ENCODE measurements around the gene SUPT6H. TPM values are rescaled to one million over a fixed set of nuclear protein-coding genes. Genes with fewer than 3 reads are reported as not detected.
A peak's percentile ranks its signal among the peaks of the same experiment; 100 is the strongest.
"Not testable (repeated sequence)": the region's sequence is repeated elsewhere in the genome, so short reads cannot be mapped to it uniquely, and the experiment has no call there.

SUPT6H gene
- total RNA-seq, 1 experiment from 2014 or later: 52.7 TPM

DNA sequence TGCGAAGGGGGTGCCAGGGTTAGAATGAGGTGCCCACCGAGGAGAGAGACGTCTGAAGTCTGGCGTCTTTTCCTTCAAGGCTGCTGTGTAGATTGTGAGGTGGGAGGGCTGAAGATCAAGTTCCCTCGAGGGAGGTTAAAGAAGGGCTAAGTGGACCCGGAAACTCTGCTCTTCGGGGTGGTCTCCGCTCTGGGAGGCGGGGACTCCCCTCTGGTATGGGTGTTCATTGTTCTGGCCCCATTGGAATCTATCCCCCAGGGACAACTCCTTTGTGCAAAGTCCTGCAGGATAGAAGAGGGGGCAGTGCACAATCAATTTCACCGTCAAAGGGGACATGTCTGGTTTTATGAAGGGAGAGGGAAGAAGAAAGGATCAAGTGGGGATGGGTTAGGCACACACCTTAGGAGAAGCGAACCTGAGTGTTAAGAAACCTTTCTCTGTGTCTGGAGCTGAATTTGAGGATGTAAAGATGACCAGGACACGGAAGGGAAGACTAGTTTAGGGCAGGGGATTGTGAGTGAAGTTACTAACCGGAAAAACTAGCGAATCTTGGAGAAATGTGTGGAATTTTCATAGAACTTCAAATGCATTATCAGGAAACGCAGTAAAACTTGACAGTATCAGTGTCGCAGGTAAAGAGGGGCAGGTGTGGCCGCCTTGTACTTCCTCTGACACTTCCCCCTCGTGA is 56.5 kb downstream of the SUPT6H start:
- DNase-seq (ENCODE audit: low spot score): no peak

GRCh38 chr17:28719021-28719433 is 57.0 kb downstream of the SUPT6H start:
- no peak for DNase-seq (ENCODE audit: low spot score)

GRCh38 chr17:28720247-28720996 is 58.4 kb downstream of the SUPT6H start:
- peak; percentile 42 for DNase-seq (ENCODE audit: low spot score)

DNA sequence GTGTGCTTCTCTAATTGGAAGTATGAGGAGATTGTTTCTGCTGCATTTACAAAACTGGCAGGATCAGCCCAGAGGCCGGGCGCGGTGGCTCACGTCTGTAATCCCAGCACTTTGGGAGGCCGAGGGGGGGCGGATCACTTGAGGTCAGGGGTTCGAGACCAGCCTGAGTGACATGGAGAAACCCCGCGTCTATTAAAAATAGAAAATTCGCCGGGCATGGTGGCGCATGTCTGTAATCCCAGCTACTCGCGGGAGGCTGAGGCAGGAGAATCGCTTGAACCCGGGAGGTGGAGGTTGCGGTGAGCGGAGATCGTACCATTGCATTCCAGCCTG is 59.0 kb downstream of the SUPT6H start:
- not testable (repeated sequence) for DNase-seq (ENCODE audit: low spot score)

DNA sequence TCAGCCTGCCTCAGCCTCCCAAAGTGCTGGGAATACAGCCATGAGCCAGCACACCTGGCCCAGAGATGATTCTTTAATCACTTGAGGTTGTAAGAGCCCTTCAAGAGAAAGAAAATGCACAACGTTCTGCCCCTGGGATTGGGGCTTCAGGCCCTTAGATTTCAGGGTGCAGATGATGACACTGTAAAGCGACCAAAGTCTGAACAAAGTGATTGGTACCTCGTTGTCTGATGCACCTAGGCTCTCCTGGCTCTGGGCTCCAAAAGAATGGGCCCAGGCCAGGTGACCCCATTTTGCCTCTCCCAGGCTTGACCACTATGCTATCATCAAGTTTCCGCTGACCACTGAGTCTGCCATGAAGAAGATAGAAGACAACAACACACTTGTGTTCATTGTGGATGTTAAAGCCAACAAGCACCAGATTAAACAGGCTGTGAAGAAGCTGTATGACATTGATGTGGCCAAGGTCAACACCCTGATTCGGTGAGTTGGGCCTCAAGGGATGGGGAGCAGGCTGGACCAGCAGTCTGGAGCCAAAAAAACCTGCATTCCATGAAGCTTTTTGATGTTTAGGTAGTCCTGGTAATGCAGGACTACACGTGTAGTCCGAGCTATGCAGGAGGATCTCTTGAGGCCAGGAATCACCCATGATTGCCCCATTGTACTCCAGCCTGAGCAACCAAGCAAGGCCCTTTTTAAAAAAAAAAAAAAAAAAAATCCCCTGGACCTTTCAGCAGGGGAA is 60.6 kb downstream of the SUPT6H start:
- no peak for DNase-seq (ENCODE audit: low spot score)

DNA sequence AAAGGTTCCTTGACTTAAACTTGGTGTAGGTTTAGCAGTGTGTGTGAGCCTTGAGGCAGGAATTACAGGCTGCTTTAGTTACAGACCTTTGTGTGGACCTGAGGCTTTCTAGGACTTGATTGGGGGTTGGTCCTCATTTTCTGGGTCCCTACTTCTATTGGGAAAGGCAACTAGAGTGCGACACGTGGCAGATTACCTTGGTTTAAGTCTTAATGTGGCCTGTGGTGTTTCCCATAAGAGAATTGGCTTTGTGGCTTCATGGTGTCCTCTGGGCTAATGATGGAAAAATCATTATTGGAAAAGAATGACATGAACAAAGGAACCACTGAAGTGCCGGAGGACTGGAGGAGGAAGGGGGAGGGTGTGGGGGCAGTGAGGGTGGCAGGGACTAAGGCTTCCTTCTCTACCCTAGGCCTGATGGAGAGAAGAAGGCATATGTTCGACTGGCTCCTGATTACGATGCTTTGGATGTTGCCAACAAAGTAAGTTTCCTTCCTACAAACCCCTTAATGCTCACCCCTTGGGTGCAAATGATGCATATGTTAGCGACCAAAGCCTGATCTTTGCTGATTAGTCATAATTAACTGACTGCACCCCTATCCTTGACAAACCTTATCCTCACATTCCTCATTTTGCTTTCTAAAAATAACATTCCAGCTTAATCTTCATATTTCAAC is 61.3 kb downstream of the SUPT6H start:
- DNase-seq (ENCODE audit: low spot score): no peak

DNA sequence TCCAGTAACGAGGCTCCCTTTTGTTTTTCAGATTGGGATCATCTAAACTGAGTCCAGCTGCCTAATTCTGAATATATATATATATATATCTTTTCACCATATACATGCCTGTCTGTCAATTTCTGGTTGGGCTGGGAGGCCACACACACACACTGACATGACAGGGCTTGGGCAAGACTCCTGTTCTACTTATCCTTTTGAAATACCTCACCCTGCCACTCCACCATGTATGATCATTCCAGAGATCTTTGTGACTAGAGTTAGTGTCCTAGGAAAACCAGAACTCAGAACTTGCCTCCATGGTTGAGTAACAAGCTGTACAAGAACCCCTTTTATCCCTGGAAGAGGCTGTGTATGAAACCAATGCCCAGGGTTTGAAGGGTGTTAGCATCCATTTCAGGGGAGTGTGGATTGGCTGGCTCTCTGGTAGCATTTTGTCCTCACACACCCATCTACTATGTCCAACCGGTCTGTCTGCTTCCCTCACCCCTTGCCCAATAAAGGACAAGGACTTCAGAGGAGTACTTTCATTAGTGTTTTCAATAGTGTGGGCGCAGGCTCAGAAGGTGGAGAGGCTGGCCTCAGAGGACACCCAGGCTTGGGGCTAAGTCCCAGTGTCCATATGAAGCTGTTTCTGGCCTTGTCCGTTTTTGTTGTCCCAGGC is 62.0 kb downstream of the SUPT6H start:
- DNase-seq (ENCODE audit: low spot score): not testable (repeated sequence)

- DNase-seq (ENCODE audit: low spot score): no peak
Observed at GRCh38 chr17:28724500-28725165, 62.6 kb downstream of the SUPT6H start.

DNA sequence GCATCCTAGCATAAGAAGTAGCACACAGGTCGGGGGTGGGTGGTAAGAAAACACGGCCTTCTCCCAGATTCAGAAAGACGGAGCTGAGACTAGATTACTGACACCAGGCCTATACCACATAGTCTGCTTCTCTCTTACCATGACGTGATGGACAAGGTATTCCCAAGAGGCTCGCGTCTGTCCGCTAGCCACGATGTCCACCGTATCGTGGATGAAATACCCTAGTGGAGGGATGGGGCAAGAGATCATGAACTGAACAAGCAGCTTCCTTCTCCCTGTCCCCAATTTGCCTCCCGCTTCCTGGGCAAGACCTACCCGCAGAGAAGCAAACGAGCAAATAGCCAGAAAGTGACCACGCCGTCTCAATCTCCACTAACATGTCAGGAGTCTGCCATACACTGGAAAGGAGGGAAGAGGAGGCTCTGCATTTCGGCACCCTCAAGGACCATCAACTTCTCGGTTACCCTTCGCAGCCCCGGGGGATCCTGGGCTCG is 63.2 kb downstream of the SUPT6H start:
- DNase-seq (ENCODE audit: low spot score): peak; percentile 46

DNA sequence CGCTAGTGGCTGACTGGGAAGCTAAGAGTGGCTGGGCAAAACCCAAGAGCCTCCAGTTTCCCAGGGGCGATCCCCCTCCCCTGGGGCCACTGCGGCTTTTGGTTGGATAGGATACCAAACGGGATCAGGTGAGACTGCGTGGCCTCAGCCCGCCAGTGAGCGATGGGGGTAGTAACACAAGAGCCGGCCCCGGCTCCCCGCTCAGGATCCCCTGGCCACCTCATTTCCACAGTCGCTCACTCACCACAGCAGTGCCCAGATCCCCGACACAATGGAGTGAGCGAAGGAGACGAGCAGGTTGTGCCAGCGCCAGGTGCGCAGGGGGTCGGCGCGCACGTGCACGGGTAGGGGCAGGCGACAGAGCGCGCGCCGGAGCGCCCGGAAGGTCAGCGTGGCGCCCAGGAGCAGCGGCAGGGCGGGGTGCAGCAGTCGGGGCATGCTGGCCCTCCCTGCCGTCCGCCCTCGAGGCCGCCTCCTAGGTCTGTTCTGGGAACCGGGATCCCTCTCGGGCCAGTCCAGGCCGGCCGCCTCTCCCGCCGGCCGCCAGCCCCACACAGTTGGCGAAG is 63.7 kb downstream of the SUPT6H start:
- peak; percentile 83 for DNase-seq (ENCODE audit: low spot score)

DNA sequence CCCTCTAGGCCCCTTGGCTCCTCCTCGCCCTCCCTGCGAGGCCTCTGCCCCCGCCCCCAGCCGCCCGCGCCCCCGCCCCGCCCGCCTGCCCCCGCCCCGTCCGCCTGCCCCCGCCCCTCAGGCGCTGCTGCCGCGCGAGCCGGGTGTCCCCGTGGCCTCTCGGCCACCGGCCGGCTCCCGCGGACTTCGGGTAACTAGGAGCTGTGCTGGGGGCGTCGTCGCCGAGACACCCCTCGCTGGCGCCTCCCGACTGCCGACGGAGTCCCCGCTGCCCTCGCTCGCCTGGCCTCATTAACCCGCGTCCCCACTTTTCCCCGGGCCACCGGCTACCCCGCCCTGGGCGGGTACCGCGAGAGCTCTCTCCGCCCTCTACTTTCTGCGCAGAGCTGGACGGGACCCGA is 64.2 kb downstream of the SUPT6H start, which contains the start of gene TLCD1:
Gene TLCD1 (minus strand): TSS at position 8 of the 401 bp plus-strand sequence. CDS start 136 bp downstream, outside the sequence.
- DNase-seq (ENCODE audit: low spot score): peak; percentile 66

DNA sequence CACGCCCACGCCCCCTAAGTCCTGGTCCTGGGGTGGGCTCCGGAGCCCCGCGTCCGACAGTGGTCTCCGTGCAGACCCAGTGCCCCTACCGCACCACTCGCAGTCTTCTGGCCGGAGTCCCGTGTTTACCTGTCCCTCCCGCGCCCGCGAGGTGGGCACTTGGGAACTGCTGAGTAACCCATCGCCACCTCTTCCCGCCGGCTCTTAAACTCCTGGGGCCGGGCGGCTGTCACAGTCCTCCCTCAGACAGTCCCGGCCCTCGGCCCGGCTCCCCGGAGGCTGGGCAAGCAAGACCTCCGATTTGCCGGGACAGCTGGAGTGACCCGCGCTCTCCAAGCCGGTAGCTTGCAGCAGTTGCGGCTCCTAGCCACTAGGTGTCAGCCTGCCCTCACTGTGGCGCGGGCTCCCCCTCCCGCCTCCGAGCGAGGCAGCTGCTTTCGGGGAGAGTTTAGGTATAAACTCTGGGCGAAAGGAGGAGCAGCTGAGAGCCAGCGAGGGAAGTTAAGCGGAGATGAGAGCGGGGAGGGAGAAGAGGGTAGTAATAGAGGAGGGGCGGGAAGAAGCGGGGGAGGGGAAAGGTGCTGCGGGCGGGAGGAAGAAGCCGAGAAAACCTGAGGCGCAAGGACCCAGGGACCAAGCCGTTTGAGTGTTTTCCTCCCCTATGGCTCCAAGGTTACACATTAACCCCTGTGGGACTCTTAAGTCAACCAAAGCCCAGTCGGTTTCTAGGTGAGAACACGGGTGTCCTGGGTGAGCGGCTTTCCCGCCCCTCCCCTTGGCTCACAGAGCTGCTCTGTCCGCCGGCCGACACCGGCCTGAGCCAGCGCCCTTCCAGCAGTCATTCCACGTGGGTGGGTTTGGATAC is 64.9 kb downstream of the SUPT6H start:
- DNase-seq (ENCODE audit: low spot score): peak; percentile 93

GRCh38 chr17:28728364-28729200 is 66.6 kb downstream of the SUPT6H start, which contains the start of gene NEK8:
Gene NEK8 (plus strand): TSS chr17:28728788. CDS start chr17:28728814, 26 bp downstream.
- DNase-seq (ENCODE audit: low spot score): peak; percentile 97

- DNase-seq (ENCODE audit: low spot score): no peak
Observed at GRCh38 chr17:28729950-28730330, 67.9 kb downstream of the SUPT6H start.

- DNase-seq (ENCODE audit: low spot score): no peak
Observed at GRCh38 chr17:28733346-28733745, 71.3 kb downstream of the SUPT6H start.

DNA sequence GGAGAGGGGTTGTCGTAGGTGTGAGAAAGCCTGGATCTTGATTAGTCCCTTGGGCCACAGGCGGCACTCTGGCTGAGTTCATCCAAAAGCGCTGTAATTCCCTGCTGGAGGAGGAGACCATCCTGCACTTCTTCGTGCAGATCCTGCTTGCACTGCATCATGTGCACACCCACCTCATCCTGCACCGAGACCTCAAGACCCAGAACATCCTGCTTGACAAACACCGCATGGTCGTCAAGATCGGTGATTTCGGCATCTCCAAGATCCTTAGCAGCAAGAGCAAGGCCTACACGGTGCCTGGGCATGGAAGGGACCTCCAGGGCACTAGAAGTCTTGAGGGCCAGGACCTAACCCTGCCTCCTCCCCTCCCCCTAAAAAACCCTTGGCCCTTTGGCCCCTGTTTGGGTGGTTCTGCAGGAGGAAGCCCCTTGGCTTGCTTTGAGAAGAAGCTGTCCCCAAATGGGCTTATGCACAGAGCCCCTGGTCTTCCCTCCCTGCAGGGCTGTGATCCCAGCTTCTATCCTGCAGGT is 72.8 kb downstream of the SUPT6H start:
- DNase-seq (ENCODE audit: low spot score): no peak

GRCh38 chr17:28735242-28735722 is 73.3 kb downstream of the SUPT6H start:
- DNase-seq (ENCODE audit: low spot score): peak; percentile 78
